HepG2 (cell line): ENCODE results near the gene TPX2. TPM values are rescaled to one million over a fixed set of nuclear protein-coding genes. Genes with fewer than 3 reads are reported as not detected.

Experiments used
- BCL6 ChIP-seq: IDR thresholded peaks from 2 replicates; pipeline ENCODE4 v1.6.1; 2016; ENCODE audit warnings: missing genetic modification reagents, missing compliant biosample characterization
- CCAR2 ChIP-seq: fragments of 200-400 bp; formaldehyde crosslinking; optimal IDR thresholded peaks from 2 replicates; pipeline ENCODE3; 2018; ENCODE audit warnings: low read depth, mild to moderate bottlenecking, low read length, moderate library complexity
- ISX ChIP-seq: sonication (generic); formaldehyde crosslinking; conservative IDR thresholded peaks from 2 replicates; pipeline ENCODE4 v1.5.0; 2020; ENCODE audit warnings: missing genetic modification reagents
- NR2F1 ChIP-seq, 2 experiments: fragments of 450-650 bp in 1 of 2; formaldehyde crosslinking in 1 of 2; IDR thresholded peaks; 2 replicates each; pipeline versions ENCODE4 v1.5.0 to v1.6.1; 2016 to 2020; ENCODE audit warnings: mild to moderate bottlenecking in 1 of 2, missing compliant biosample characterization in 1 of 2, missing genetic modification reagents in 1 of 2, moderate library complexity in 1 of 2
- NR2F2 ChIP-seq: IDR thresholded peaks from 2 replicates; pipeline ENCODE4 v1.6.1; 2012; ENCODE audit warnings: low read depth, inconsistent platforms, borderline replicate concordance
- PAX8 ChIP-seq: sonication (generic); formaldehyde crosslinking; IDR thresholded peaks from 2 replicates; pipeline ENCODE4 v1.8.0; 2022; ENCODE audit warnings: mild to moderate bottlenecking, missing genetic modification reagents, borderline replicate concordance
- SMAD3 ChIP-seq: sonication (generic); formaldehyde crosslinking; IDR thresholded peaks from 2 replicates; pipeline ENCODE4 v1.4.0; 2020; ENCODE audit warnings: missing genetic modification reagents
- SPEN ChIP-seq: sonication (generic); formaldehyde crosslinking; IDR thresholded peaks from 2 replicates; pipeline ENCODE4 v1.5.1; 2020; ENCODE audit warnings: low read depth, mild to moderate bottlenecking, missing genetic modification reagents
- ZFP41 ChIP-seq: sonication (generic); formaldehyde crosslinking; IDR thresholded peaks from 2 replicates; pipeline ENCODE4 v1.4.0; 2020; ENCODE audit warnings: mild to moderate bottlenecking, missing genetic modification reagents, borderline replicate concordance
- ZMYM3 ChIP-seq: sonication (generic); formaldehyde crosslinking; IDR thresholded peaks from 2 replicates; pipeline ENCODE4 v1.5.1; 2020; ENCODE audit warnings: mild to moderate bottlenecking, missing genetic modification reagents
- ZNF225 ChIP-seq: sonication (generic); formaldehyde crosslinking; IDR thresholded peaks from 2 replicates; pipeline ENCODE4 v1.4.0; 2020; ENCODE audit warnings: mild to moderate bottlenecking, missing genetic modification reagents
- ZNF530 ChIP-seq: sonication (generic); formaldehyde crosslinking; IDR thresholded peaks from 2 replicates; pipeline ENCODE4 v1.5.0; 2020; ENCODE audit warnings: low read depth, mild to moderate bottlenecking, missing genetic modification reagents
- ZNF549 ChIP-seq: sonication (generic); formaldehyde crosslinking; IDR thresholded peaks from 2 replicates; pipeline ENCODE4 v1.5.0; 2020; ENCODE audit warnings: missing genetic modification reagents
- ZNF556 ChIP-seq: sonication (generic); formaldehyde crosslinking; IDR thresholded peaks from 2 replicates; pipeline ENCODE4 v1.4.0; 2020; ENCODE audit warnings: mild to moderate bottlenecking, missing genetic modification reagents, borderline replicate concordance
- ZNF562 ChIP-seq: sonication (generic); formaldehyde crosslinking; IDR thresholded peaks from 2 replicates; pipeline ENCODE4 v1.8.0; 2022; ENCODE audit warnings: missing genetic modification reagents, borderline replicate concordance
- polyA plus RNA-seq, 8 experiments: library from polyadenylated mRNA; depleted of rRNA in 3 of 8; stranded (reverse) in 7 of 8; unstranded in 1 of 8; fragments of >200 nt; fragmentation: Illumina TruSeq in 4 of 8; extraction: Trizol in 4 of 8; gene quantifications; 2 replicates each; pipeline versions ENCODE4 v1.2.1 to v1.2.3, GENCODE V29; 2011 to 2016; ENCODE audit warnings: low read depth in 4 of 8, missing spikeins in 1 of 8, mixed read lengths in 1 of 8; ENCODE audit not compliant: insufficient read depth in 1 of 8
- total RNA-seq, 5 experiments: library from RNA; depleted of rRNA; stranded (reverse); fragments of >200 nt; fragmentation: Illumina TruSeq; extraction: Trizol; gene quantifications; 2 replicates each; pipeline ENCODE4 v1.2.3, GENCODE V29; 2016; ENCODE audit warnings: low read depth in 1 of 5
- TF ChIP-seq, protein P1 (sequence below): sonication (generic); formaldehyde crosslinking; IDR thresholded peaks from 2 replicates; pipeline ENCODE4 v1.4.0; 2020; ENCODE audit warnings: missing genetic modification reagents
- TF ChIP-seq, protein P2 (sequence below): IDR thresholded peaks from 2 replicates; pipeline ENCODE4 v1.6.1; 2012; ENCODE audit warnings: low read length, improper control_type of control experiment
- TF ChIP-seq, protein P3 (sequence below): sonication (generic); formaldehyde crosslinking; IDR thresholded peaks from 2 replicates; pipeline ENCODE4 v1.4.0; 2020; ENCODE audit warnings: missing genetic modification reagents
- TF ChIP-seq, protein P4 (sequence below): sonication (generic); formaldehyde crosslinking; conservative IDR thresholded peaks from 2 replicates; pipeline ENCODE4 v1.4.0; 2020; ENCODE audit warnings: missing genetic modification reagents

TPX2 gene
- total and polyA plus RNA-seq, 2 of the 13 experiments (the other 11 are each of a cell fraction or from before 2014, with no cell fraction given): 34.3 to 124 TPM

DNA sequence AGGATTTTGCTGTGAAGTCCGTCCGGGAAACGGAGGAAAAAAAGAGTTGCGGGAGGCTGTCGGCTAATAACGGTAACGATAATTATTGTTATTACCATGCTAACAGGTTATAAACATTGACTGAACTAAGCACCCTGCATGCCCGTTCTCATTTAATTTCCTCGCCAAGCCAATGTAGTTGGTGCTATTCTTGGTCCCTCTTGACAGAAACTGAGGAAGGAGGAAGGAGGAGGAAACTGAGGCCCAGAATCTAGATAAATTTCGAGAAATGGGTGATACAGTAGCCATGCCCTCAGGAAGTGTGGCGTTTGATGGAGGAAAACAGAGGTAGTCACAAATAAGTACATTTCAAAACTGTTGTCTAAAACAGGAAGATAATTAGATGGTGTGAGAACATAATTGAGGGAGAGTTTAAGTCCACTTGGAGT lies 474 bp downstream of the TPX2 start (continued):
- no peak for TF ChIP-seq NR2F2
- TF ChIP-seq SMAD3: no peak
- TF ChIP-seq, protein P1, sequence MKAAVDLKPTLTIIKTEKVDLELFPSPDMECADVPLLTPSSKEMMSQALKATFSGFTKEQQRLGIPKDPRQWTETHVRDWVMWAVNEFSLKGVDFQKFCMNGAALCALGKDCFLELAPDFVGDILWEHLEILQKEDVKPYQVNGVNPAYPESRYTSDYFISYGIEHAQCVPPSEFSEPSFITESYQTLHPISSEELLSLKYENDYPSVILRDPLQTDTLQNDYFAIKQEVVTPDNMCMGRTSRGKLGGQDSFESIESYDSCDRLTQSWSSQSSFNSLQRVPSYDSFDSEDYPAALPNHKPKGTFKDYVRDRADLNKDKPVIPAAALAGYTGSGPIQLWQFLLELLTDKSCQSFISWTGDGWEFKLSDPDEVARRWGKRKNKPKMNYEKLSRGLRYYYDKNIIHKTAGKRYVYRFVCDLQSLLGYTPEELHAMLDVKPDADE (CRISPR knock-in tag): no peak
- no peak for TF ChIP-seq ZNF225 (CRISPR knock-in tag)
- TF ChIP-seq ISX: no peak
- TF ChIP-seq, protein P2, sequence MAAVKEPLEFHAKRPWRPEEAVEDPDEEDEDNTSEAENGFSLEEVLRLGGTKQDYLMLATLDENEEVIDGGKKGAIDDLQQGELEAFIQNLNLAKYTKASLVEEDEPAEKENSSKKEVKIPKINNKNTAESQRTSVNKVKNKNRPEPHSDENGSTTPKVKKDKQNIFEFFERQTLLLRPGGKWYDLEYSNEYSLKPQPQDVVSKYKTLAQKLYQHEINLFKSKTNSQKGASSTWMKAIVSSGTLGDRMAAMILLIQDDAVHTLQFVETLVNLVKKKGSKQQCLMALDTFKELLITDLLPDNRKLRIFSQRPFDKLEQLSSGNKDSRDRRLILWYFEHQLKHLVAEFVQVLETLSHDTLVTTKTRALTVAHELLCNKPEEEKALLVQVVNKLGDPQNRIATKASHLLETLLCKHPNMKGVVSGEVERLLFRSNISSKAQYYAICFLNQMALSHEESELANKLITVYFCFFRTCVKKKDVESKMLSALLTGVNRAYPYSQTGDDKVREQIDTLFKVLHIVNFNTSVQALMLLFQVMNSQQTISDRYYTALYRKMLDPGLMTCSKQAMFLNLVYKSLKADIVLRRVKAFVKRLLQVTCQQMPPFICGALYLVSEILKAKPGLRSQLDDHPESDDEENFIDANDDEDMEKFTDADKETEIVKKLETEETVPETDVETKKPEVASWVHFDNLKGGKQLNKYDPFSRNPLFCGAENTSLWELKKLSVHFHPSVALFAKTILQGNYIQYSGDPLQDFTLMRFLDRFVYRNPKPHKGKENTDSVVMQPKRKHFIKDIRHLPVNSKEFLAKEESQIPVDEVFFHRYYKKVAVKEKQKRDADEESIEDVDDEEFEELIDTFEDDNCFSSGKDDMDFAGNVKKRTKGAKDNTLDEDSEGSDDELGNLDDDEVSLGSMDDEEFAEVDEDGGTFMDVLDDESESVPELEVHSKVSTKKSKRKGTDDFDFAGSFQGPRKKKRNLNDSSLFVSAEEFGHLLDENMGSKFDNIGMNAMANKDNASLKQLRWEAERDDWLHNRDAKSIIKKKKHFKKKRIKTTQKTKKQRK: no peak
- no peak for TF ChIP-seq ZNF562 (CRISPR knock-in tag)
- no peak for TF ChIP-seq ZFP41 (CRISPR knock-in tag)
- TF ChIP-seq, protein P3, sequence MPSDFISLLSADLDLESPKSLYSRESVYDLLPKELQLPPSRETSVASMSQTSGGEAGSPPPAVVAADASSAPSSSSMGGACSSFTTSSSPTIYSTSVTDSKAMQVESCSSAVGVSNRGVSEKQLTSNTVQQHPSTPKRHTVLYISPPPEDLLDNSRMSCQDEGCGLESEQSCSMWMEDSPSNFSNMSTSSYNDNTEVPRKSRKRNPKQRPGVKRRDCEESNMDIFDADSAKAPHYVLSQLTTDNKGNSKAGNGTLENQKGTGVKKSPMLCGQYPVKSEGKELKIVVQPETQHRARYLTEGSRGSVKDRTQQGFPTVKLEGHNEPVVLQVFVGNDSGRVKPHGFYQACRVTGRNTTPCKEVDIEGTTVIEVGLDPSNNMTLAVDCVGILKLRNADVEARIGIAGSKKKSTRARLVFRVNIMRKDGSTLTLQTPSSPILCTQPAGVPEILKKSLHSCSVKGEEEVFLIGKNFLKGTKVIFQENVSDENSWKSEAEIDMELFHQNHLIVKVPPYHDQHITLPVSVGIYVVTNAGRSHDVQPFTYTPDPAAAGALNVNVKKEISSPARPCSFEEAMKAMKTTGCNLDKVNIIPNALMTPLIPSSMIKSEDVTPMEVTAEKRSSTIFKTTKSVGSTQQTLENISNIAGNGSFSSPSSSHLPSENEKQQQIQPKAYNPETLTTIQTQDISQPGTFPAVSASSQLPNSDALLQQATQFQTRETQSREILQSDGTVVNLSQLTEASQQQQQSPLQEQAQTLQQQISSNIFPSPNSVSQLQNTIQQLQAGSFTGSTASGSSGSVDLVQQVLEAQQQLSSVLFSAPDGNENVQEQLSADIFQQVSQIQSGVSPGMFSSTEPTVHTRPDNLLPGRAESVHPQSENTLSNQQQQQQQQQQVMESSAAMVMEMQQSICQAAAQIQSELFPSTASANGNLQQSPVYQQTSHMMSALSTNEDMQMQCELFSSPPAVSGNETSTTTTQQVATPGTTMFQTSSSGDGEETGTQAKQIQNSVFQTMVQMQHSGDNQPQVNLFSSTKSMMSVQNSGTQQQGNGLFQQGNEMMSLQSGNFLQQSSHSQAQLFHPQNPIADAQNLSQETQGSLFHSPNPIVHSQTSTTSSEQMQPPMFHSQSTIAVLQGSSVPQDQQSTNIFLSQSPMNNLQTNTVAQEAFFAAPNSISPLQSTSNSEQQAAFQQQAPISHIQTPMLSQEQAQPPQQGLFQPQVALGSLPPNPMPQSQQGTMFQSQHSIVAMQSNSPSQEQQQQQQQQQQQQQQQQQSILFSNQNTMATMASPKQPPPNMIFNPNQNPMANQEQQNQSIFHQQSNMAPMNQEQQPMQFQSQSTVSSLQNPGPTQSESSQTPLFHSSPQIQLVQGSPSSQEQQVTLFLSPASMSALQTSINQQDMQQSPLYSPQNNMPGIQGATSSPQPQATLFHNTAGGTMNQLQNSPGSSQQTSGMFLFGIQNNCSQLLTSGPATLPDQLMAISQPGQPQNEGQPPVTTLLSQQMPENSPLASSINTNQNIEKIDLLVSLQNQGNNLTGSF (CRISPR knock-in tag): no peak
- TF ChIP-seq ZNF556 (CRISPR knock-in tag): peak; percentile 9; the same call in 1 of the 2 replicates
- no peak for TF ChIP-seq BCL6 (CRISPR knock-in tag)
- no peak for TF ChIP-seq ZMYM3 (CRISPR knock-in tag)
- TF ChIP-seq SPEN (CRISPR knock-in tag): no peak
- no peak for TF ChIP-seq ZNF549 (CRISPR knock-in tag)
- no peak for TF ChIP-seq PAX8 (CRISPR knock-in tag)
- no peak for TF ChIP-seq CCAR2
- TF ChIP-seq, protein P4, sequence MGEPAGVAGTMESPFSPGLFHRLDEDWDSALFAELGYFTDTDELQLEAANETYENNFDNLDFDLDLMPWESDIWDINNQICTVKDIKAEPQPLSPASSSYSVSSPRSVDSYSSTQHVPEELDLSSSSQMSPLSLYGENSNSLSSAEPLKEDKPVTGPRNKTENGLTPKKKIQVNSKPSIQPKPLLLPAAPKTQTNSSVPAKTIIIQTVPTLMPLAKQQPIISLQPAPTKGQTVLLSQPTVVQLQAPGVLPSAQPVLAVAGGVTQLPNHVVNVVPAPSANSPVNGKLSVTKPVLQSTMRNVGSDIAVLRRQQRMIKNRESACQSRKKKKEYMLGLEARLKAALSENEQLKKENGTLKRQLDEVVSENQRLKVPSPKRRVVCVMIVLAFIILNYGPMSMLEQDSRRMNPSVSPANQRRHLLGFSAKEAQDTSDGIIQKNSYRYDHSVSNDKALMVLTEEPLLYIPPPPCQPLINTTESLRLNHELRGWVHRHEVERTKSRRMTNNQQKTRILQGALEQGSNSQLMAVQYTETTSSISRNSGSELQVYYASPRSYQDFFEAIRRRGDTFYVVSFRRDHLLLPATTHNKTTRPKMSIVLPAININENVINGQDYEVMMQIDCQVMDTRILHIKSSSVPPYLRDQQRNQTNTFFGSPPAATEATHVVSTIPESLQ (CRISPR knock-in tag): no peak
- TF ChIP-seq NR2F1 (CRISPR knock-in tag; IDR thresholded peaks at IDR 0.05): peak in 1 of 2 experiments; percentile 28; a peak in 1 of 4 replicates
- no peak for TF ChIP-seq ZNF530 (CRISPR knock-in tag)
